Subcutaneous adipose tissue (tissue), 4 donors: ENCODE data around the gene CSK. TPM values are rescaled to one million over a fixed set of nuclear protein-coding genes. Genes with fewer than 3 reads are reported as not detected.

Source experiments
- total RNA-seq, 4 donors: library from RNA; depleted of rRNA; stranded (reverse); fragments of >200 nt; gene quantifications; one replicate each; pipeline ENCODE4 v1.1.0, GENCODE V29; 2016
- TF ChIP-seq, protein P1 (sequence below): fragments of 450-650 bp; IDR thresholded peaks from one replicate; pipeline ENCODE4 v1.5.1; 2016; ENCODE audit warnings: low read depth, mild to moderate bottlenecking, control low read depth, antibody characterized with exemption, moderate library complexity

Gene CSK
- total RNA-seq, 4 donors from 2014 or later, result 17.1 to 25.2 (median 21.9) TPM

DNA sequence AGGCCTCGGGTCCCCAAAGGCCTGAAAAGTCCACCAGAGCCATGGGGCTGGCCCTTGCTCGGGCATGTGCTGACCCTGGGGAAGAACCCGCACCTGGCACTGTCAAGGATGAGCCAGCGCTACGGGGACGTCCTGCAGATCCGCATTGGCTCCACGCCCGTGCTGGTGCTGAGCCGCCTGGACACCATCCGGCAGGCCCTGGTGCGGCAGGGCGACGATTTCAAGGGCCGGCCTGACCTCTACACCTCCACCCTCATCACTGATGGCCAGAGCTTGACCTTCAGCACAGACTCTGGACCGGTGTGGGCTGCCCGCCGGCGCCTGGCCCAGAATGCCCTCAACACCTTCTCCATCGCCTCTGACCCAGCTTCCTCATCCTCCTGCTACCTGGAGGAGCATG lies 32.0 kb upstream of the CSK start:
- TF ChIP-seq, protein P1, sequence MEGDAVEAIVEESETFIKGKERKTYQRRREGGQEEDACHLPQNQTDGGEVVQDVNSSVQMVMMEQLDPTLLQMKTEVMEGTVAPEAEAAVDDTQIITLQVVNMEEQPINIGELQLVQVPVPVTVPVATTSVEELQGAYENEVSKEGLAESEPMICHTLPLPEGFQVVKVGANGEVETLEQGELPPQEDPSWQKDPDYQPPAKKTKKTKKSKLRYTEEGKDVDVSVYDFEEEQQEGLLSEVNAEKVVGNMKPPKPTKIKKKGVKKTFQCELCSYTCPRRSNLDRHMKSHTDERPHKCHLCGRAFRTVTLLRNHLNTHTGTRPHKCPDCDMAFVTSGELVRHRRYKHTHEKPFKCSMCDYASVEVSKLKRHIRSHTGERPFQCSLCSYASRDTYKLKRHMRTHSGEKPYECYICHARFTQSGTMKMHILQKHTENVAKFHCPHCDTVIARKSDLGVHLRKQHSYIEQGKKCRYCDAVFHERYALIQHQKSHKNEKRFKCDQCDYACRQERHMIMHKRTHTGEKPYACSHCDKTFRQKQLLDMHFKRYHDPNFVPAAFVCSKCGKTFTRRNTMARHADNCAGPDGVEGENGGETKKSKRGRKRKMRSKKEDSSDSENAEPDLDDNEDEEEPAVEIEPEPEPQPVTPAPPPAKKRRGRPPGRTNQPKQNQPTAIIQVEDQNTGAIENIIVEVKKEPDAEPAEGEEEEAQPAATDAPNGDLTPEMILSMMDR, result no peak

DNA sequence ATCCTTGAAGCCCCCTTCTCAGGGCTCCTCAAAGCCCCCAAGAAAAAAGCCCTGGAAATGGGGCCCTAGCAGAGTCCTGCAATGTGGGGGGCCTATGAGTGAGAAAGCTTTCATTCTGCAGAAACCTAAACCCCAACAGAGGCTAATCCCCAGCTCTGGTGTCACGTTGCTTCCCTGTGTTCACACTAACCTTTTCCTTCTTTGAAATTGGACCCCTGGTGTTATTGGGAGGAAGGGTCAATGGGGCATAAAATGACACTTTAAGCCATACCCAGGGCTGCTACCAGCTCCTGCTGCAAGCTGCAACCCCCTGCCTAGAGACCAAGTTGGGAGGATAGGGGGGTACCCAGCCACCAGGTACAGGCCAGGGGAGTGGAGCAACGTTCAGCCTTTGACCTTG lies 31.1 kb upstream of the CSK start:
- TF ChIP-seq, protein P1, result no peak

DNA sequence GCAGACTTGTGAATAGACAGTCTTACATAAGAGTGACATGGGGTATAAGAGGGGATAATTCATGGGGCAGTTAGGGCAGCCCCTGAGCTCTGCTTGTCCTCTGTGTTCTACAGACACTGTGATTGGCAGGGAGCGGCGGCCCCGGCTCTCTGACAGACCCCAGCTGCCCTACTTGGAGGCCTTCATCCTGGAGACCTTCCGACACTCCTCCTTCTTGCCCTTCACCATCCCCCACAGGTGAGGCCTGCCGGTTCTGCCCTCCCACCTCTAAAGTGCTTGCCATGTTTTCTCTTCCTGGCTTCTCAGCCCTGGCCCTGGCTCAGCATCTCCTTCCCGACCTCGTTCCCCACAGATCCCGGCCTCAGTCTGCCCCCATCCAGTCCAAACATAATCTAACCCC lies 29.9 kb upstream of the CSK start:
- TF ChIP-seq, protein P1, result no peak

DNA sequence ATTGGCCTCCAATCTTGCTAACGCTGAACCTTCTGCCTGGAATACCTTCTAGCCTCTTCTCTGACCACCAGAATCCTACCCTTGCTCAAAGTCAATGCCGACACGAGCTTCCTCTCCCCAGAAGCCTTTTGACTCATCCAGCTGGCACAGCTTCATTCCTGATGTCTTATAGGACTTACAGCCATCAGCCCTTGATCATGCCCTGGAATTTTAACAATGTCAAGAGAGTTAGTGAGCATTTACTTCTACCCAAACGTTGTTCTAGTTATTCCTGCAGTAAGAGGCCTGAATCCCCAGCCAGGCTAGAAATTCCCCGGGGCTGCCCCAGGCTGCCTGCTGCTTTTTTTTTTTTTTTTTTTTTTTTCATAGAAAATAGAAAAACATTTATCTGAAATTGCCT lies 29.3 kb upstream of the CSK start:
- TF ChIP-seq, protein P1, result no peak

DNA sequence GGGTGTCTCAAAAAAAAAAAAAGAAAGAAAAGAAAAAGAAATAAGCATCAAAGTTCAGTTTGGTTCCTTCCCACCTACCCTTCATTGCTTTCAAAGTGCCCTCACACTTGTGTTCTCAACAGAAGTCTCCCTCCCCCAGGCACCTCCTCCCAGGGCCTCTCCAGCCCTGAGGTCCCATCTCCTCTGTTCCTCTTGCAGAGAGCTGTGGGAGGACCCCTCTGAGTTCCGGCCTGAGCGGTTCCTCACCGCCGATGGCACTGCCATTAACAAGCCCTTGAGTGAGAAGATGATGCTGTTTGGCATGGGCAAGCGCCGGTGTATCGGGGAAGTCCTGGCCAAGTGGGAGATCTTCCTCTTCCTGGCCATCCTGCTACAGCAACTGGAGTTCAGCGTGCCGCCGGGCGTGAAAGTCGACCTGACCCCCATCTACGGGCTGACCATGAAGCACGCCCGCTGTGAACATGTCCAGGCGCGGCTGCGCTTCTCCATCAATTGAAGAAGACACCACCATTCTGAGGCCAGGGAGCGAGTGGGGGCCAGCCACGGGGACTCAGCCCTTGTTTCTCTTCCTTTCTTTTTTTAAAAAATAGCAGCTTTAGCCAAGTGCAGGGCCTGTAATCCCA lies 27.2 kb upstream of the CSK start:
- TF ChIP-seq, protein P1, result no peak

DNA sequence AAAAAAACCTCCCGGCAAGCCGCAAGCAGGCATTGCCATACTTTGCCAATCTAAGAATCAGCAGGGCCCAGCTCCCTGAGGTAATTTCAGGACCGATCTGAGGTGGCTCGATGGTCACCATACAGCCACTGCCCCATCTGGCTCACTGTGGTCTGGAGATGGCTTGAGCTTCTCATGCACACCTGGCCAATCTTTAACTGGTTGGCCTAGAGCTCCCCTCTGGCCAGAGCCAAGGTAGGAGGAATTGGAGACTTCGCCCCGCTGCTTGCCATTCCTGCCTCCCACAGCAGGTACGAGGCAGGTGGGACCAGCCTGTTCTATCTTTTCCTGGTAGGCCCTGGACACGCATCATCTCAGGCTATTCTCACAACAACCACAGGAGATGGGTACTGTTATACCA lies 23.1 kb upstream of the CSK start:
- TF ChIP-seq, protein P1, result no peak

DNA sequence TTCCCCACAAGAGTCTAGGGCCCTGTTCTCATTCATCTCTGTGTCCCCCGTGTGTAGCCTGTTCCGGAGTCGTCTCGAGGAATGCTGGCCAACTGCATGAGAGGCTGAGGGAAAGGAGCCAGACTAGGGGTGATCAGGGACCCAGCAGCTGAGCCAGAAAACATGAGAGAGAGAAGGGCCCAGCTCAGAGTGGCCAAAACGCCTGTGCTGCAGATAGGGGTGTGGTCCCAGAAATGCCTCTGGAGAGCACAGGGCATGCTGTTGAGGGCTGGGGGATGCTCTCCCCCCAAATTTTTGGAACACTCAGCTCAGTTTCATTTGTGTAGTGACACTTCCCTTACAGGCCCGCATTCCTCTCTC lies 19.1 kb upstream of the CSK start:
- TF ChIP-seq, protein P1, result no peak
